Measurements from ENCODE around the gene IL3RA. TPM values are rescaled to one million over a fixed set of nuclear protein-coding genes. Genes with fewer than 3 reads are reported as not detected.

IL3RA gene
- total RNA-seq, 4 donors from 2014 or later = 3.3 to 17.7 (median 6.3) TPM

DNA sequence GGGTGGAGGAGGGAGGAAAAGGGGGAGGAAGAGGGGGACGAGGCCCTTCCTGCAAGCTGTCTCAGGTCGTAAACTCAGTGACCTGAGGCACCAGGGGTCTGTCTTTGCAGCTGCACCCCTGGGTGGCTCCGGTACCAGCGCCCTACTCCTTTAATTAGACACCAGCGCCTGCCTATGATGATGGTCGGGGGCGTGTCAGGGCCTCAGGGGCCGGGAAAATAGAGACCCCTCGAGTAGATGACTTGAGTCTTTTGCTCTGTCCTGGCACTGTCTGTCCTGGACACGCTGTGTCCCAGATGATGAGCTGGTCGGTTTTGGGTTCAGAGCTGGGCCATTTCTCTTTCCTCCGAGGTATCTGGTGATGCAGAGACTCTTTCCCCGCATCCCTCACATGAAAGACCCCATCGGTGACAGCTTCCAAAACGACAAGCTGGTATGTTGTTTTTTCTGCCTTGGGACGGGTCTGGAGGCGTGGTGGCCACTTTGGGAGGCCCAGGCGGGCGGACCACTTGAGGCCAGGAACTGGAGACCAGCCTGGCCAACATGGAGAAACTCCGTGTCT, 44.2 kb downstream of the IL3RA start:
- no peak for DNase-seq (ENCODE audit: low spot score in 2 of 2)
- Histone ChIP-seq H3K27ac (no peak overlapping the region), H3K27me3 (no peaks in the 10 kb centered on the region), H3K4me3 (no peak overlapping the region), H3K36me3 (peaks cover 0 to 56% (median 1%) of the 10 kb centered on the region in 3 donors), H3K4me1 (no peaks in the 10 kb centered on the region), H3K9me3 (peaks cover 0 to 15% (median 0%) of the 10 kb centered on the region in 4 donors)
- WGBS, 2 donors = 59 to 63% methylated on average over 16 to 20 of the region's 20 CpGs
- TF ChIP-seq EP300 (IDR thresholded peaks at IDR 0.05) = no peak
- TF ChIP-seq, protein P1, sequence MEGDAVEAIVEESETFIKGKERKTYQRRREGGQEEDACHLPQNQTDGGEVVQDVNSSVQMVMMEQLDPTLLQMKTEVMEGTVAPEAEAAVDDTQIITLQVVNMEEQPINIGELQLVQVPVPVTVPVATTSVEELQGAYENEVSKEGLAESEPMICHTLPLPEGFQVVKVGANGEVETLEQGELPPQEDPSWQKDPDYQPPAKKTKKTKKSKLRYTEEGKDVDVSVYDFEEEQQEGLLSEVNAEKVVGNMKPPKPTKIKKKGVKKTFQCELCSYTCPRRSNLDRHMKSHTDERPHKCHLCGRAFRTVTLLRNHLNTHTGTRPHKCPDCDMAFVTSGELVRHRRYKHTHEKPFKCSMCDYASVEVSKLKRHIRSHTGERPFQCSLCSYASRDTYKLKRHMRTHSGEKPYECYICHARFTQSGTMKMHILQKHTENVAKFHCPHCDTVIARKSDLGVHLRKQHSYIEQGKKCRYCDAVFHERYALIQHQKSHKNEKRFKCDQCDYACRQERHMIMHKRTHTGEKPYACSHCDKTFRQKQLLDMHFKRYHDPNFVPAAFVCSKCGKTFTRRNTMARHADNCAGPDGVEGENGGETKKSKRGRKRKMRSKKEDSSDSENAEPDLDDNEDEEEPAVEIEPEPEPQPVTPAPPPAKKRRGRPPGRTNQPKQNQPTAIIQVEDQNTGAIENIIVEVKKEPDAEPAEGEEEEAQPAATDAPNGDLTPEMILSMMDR (IDR thresholded peaks at IDR 0.05) = no peak

DNA sequence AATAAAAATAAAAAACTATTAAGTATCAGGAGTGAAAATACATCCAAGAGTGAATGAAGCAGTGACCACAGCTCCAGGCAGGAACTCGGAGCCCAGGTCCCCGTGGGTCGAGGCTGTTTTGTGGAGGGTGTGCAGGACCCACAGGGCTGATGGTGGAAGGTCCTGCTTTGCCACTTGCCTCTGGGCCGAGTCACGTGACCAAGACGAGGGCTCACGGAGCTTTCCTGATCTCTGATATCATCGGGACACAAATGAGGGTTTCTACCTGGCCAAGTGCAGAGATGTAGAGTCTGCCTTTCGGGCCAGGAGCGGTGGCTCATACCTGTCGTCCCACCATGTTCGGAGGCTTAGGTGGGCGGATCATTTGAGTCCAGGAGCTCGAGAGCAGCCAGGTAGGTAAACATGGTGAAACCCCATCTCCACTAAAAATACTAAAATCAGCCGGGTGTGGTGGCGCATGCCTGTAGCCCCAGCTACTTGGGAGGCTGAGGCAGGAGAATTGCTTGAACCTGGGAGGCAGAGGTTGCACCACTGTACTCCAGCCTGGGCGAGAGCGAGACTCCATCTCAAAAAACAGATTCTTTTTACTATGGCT, 48.2 kb downstream of the IL3RA start:
- Histone ChIP-seq H3K4me1 (peaks cover 0 to 22% (median 3%) of the 10 kb centered on the region in 4 donors), H3K27ac (no peak overlapping the region), H3K4me3 (no peak overlapping the region), H3K36me3 (peaks cover 0 to 79% (median 38%) of the 10 kb centered on the region in 3 donors), H3K9me3 (peaks cover 0 to 15% (median 0%) of the 10 kb centered on the region in 4 donors), H3K27me3 (no peaks in the 10 kb centered on the region)
- WGBS, 2 donors = 90 to 94% methylated on average over 18 of the region's 18 CpGs
- no peak for TF ChIP-seq EP300 (IDR thresholded peaks at IDR 0.05)
- TF ChIP-seq POLR2A (IDR thresholded peaks at IDR 0.05) = no peak
- TF ChIP-seq, protein P1 (IDR thresholded peaks at IDR 0.05) = no peak
- no peak for DNase-seq (ENCODE audit: low spot score in 2 of 2)

DNA sequence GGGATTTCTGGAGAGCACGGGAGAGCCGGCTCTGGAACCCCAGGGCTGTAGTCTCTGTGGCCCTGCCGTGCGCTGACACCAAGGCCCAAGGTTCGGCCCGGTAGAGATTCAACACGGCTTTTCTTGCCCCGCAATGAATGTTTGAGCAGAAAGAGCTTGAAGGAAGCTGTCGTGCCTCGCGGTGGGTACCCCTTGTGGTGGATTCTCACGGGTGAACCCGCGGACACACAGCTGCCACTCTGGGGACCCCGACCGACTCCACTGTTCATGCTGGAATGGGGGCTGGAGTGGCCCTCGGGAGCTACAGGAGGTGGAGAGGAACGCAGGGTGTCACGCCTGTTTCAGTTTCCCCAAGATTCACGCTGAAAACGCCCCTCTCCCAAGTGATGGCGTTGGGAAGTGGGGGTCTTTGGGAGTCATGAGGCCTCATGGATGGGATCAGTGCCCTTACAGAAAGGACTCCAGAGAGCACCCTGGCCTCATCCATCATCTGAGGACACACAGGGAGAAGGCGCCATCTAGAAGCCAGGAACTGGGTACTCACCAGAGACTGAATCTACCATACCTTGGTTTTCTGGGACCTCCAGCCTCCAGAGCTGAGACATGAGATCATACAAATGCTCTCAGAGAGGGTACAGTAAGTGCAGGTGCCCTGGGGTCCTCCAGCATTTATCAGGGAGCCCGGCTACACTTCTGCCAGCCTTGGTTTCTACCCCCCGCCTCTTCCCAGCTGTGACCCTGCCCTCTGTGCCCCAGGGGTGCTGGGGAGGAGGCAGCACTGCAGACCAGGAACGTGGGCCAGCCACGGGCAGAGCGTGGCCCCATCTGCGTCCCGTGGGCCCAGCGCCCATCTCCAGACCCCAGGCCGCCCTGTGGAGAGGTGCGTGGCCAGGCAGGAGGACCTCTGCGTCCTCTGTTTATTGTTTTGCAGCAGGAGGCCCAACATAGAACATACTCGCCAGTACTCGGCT, 49.0 kb downstream of the IL3RA start:
- no peak for TF ChIP-seq POLR2A (IDR thresholded peaks at IDR 0.05)
- TF ChIP-seq EP300 (IDR thresholded peaks at IDR 0.05) = no peak
- TF ChIP-seq, protein P1 (IDR thresholded peaks at IDR 0.05) = no peak
- DNase-seq (ENCODE audit: low spot score in 2 of 2) = no peak
- WGBS, 2 donors = 91 to 94% methylated on average over 32 to 36 of the region's 36 CpGs

DNA sequence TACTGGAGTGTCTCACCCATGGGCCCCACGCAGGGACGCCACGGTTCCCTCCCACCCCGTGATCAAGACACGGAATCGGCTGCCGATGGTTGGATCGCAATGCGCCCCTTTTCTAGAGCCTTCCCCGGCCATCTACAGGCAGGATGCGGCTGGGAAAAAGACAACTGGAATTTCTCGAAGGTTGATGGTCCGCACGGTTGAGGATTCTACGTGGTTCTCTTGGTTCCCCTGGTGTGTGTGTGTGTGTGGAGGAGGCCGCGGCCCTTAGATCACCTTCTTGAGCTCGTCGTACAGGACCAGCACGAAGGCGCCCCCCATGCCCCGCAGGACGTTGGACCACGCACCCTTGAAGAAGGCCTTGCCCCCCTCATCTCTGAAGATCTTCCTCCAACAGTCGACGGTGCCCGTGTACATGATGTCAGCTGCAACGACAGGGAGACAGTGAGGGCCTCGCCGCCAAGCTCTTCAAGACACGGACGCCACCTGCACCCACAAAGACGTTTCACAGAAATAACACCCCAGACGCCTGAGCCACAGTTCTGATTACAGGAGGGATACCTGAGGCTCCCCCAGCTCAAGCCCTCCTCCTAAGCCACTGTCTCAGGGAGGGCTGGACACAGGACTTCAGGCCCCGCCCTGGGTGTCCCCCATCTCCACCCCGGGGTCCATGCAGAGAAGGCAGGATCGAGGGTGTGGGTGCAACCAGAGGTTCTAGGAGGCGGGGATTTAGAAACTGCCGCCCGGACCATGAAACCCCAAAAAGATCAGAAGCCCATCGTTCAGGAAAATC, 49.9 kb downstream of the IL3RA start:
- Histone ChIP-seq H3K4me1 (peaks cover 0 to 37% (median 14%) of the 10 kb centered on the region in 4 donors), H3K27ac (no peak overlapping the region), H3K36me3 (peaks cover 0 to 89% (median 38%) of the 10 kb centered on the region in 3 donors), H3K9me3 (peaks cover 0 to 15% (median 0%) of the 10 kb centered on the region in 4 donors), H3K27me3 (no peaks in the 10 kb centered on the region), H3K4me3 (no peak overlapping the region)
- no peak for TF ChIP-seq POLR2A (IDR thresholded peaks at IDR 0.05)
- TF ChIP-seq, protein P1 (IDR thresholded peaks at IDR 0.05) = no peak
- no peak for TF ChIP-seq EP300 (IDR thresholded peaks at IDR 0.05)
- WGBS, 2 donors = 95 to 97% methylated on average over 33 to 41 of the region's 41 CpGs
- no peak for DNase-seq (ENCODE audit: low spot score in 2 of 2)

More for the DNA sequence above, 49.0 kb downstream of the IL3RA start:
- Histone ChIP-seq H3K4me1 (peaks cover 0 to 30% (median 9%) of the 10 kb centered on the region in 4 donors), H3K36me3 (peaks cover 0 to 87% (median 38%) of the 10 kb centered on the region in 3 donors), H3K27ac (no peak overlapping the region), H3K4me3 (no peak overlapping the region), H3K27me3 (no peaks in the 10 kb centered on the region), H3K9me3 (peaks cover 0 to 15% (median 0%) of the 10 kb centered on the region in 4 donors)
